ENCODE results near the gene ZBTB26.
"Not testable (repeated sequence)": the region's sequence is repeated elsewhere in the genome, so short reads cannot be mapped to it uniquely, and the experiment has no call there.

Gene ZBTB26

GRCh38 chr9:122923947-122924346, 7.4 kb downstream of the ZBTB26 start:
- no peak overlapping the region for H3K27ac ChIP-seq
- TF ChIP-seq ZFX (IDR thresholded peaks at IDR 0.05): no peak
- no peak for TF ChIP-seq CTCF (conservative IDR thresholded peaks at IDR 0.05)

GRCh38 chr9:122922713-122923112, 8.6 kb downstream of the ZBTB26 start:
- TF ChIP-seq ZFX (IDR thresholded peaks at IDR 0.05) (no peak), CTCF (conservative IDR thresholded peaks at IDR 0.05) (no peak)
- no peak overlapping the region for H3K27ac ChIP-seq

GRCh38 chr9:122918310-122918709, 13.0 kb downstream of the ZBTB26 start:
- no peak overlapping the region for H3K27ac ChIP-seq
- TF ChIP-seq CTCF (conservative IDR thresholded peaks at IDR 0.05): no peak
- no peak for TF ChIP-seq ZFX (IDR thresholded peaks at IDR 0.05)

- peak within 1 kb of the TSS; percentile 79 for H3K27ac ChIP-seq
- no peak for TF ChIP-seq CTCF (conservative IDR thresholded peaks at IDR 0.05)
- peak; percentile 94 for TF ChIP-seq ZFX (IDR thresholded peaks at IDR 0.05)
Measured at GRCh38 chr9:122912964-122913673, 18.2 kb downstream of the ZBTB26 start, which contains the start of gene ZBTB6. Gene ZBTB6 (minus strand): TSS chr9:122913323. CDS start chr9:122912072, 1,251 bp downstream.

- peak overlapping the region; percentile 79 for H3K27ac ChIP-seq
- TF ChIP-seq ZFX (IDR thresholded peaks at IDR 0.05) (no peak), CTCF (conservative IDR thresholded peaks at IDR 0.05) (no peak)
Measured at GRCh38 chr9:122912671-122912963, 18.7 kb downstream of the ZBTB26 start.

GRCh38 chr9:122906122-122906521, 25.2 kb downstream of the ZBTB26 start:
- H3K27ac ChIP-seq: not testable (repeated sequence)

- H3K27ac ChIP-seq: peak within 1 kb of the TSS; percentile 90
- TF ChIP-seq ZFX (IDR thresholded peaks at IDR 0.05) (peak; percentile 96), CTCF (conservative IDR thresholded peaks at IDR 0.05) (no peak)
Measured at GRCh38 chr9:122904823-122905710, 26.2 kb downstream of the ZBTB26 start, which contains the start of gene RC3H2. Gene RC3H2 (minus strand): TSS chr9:122905359. CDS start chr9:122897509, 7,850 bp downstream.

Measured in C4-2B (cell line).